GM19351 (cell line): ENCODE results near the gene MRLN.
A peak's percentile ranks its signal among the peaks of the same experiment; 100 is the strongest.
"Not testable (repeated sequence)": the region's sequence is repeated elsewhere in the genome, so short reads cannot be mapped to it uniquely, and the experiment has no call there.

Experiments
- ATAC-seq: cut with Tn5 transposase; IDR thresholded peaks from one replicate; pipeline ENCODE4 v1.9.1; 2021; ENCODE audit warnings: mild to moderate bottlenecking, moderate library complexity; ENCODE audit not compliant: unreplicated experiment

The MRLN gene

GRCh38 chr10:59748834-59749233, 4.4 kb downstream of the MRLN start:
- ATAC-seq: peak; percentile 84

GRCh38 chr10:59745163-59745650, 8.0 kb downstream of the MRLN start:
- no peak for ATAC-seq

- ATAC-seq: not testable (repeated sequence)
These were observed 8.5 kb downstream of the MRLN start for GRCh38 chr10:59744762-59745161.

- not testable (repeated sequence) for ATAC-seq
These were observed 9.1 kb downstream of the MRLN start for GRCh38 chr10:59744156-59744555.

GRCh38 chr10:59741583-59741982, 11.7 kb downstream of the MRLN start:
- no peak for ATAC-seq

GRCh38 chr10:59741048-59741447, 12.2 kb downstream of the MRLN start:
- ATAC-seq: no peak

- ATAC-seq: no peak
These were observed 16.5 kb downstream of the MRLN start for GRCh38 chr10:59736749-59737148.

- no peak for ATAC-seq
These were observed 18.0 kb downstream of the MRLN start for GRCh38 chr10:59735296-59735695.

- ATAC-seq: no peak
These were observed 19.2 kb downstream of the MRLN start for GRCh38 chr10:59734014-59734462.

GRCh38 chr10:59733321-59734013, 19.8 kb downstream of the MRLN start:
- ATAC-seq: not testable (repeated sequence)

- not testable (repeated sequence) for ATAC-seq
These were observed 20.4 kb downstream of the MRLN start for GRCh38 chr10:59732849-59733248.

GRCh38 chr10:59729167-59729566, 24.1 kb downstream of the MRLN start:
- not testable (repeated sequence) for ATAC-seq

GRCh38 chr10:59724098-59724938, 28.9 kb downstream of the MRLN start:
- ATAC-seq: no peak

GRCh38 chr10:59720377-59720776, 32.9 kb downstream of the MRLN start:
- no peak for ATAC-seq

- ATAC-seq: no peak
These were observed 33.9 kb downstream of the MRLN start for GRCh38 chr10:59719374-59719773.

- no peak for ATAC-seq
These were observed 35.0 kb downstream of the MRLN start for GRCh38 chr10:59718257-59718656.

- no peak for ATAC-seq
These were observed 39.9 kb downstream of the MRLN start for GRCh38 chr10:59713196-59713821.

- ATAC-seq: no peak
These were observed 41.3 kb downstream of the MRLN start for GRCh38 chr10:59711871-59712494.

- ATAC-seq: peak; percentile 86
These were observed 43.7 kb downstream of the MRLN start, which contains the start of gene SLC16A9 for GRCh38 chr10:59709395-59710125. TSS of gene SLC16A9 (minus strand) at chr10:59709850. CDS start at chr10:59684291, 25,559 bp downstream.

- peak; percentile 38 for ATAC-seq
These were observed 44.4 kb downstream of the MRLN start for GRCh38 chr10:59708816-59709394.
